KMS-11 (cell line): ENCODE data around the gene NDUFA7.
"Not testable (repeated sequence)": the region's sequence is repeated elsewhere in the genome, so short reads cannot be mapped to it uniquely, and the experiment has no call there.

Experiments used
- H2AFZ ChIP-seq: fragments of 200-600 bp; sonication (generic); 2 replicates; pipeline ENCODE4 v1.6.1; 2016; ENCODE audit warnings: antibody characterized with exemption, mixed run types, low read depth
- H3K27ac ChIP-seq: fragments of 200-600 bp; sonication (generic); 2 replicates; pipeline ENCODE4 v1.6.1; 2016; ENCODE audit warnings: mild to moderate bottlenecking, mixed run types
- H3K27me3 ChIP-seq: fragments of 200-600 bp; sonication (generic); 2 replicates; pipeline ENCODE4 v1.6.1; 2017; ENCODE audit warnings: mild to moderate bottlenecking, low read depth, mixed run types, moderate library complexity; ENCODE audit not compliant: insufficient read depth
- H3K36me3 ChIP-seq: fragments of 200-600 bp; sonication (generic); 2 replicates; pipeline ENCODE4 v1.6.1; 2017; ENCODE audit warnings: mild to moderate bottlenecking, mixed run types; ENCODE audit not compliant: insufficient read depth
- H3K4me1 ChIP-seq: fragments of 200-600 bp; sonication (generic); 2 replicates; pipeline ENCODE4 v1.6.1; 2016; ENCODE audit warnings: mild to moderate bottlenecking, low read depth, mixed run types; ENCODE audit not compliant: poor library complexity, severe bottlenecking
- H3K4me2 ChIP-seq: fragments of 200-600 bp; sonication (generic); 2 replicates; pipeline ENCODE4 v1.7.0; 2016; ENCODE audit warnings: mild to moderate bottlenecking, mixed run types
- H3K4me3 ChIP-seq: fragments of 200-600 bp; sonication (generic); IDR thresholded peaks from 2 replicates; pipeline ENCODE4 v1.6.1; 2017; ENCODE audit warnings: low read depth, low read length, mixed read lengths; ENCODE audit not compliant: insufficient read depth
- H3K79me2 ChIP-seq: fragments of 200-600 bp; sonication (generic); 2 replicates; pipeline ENCODE4 v1.6.1; 2016; ENCODE audit warnings: low read depth, mixed run types; ENCODE audit not compliant: insufficient read depth
- H3K9ac ChIP-seq: fragments of 200-600 bp; sonication (generic); 2 replicates; pipeline ENCODE4 v1.6.1; 2016; ENCODE audit warnings: mild to moderate bottlenecking, mixed run types
- H4K20me1 ChIP-seq: fragments of 200-600 bp; sonication (generic); 2 replicates; pipeline ENCODE4 v1.6.1; 2016; ENCODE audit warnings: mild to moderate bottlenecking, mixed run types; ENCODE audit not compliant: insufficient read depth
- TF ChIP-seq, protein P1 (sequence below): fragments of 200-600 bp; sonication (generic); conservative IDR thresholded peaks from 2 replicates; pipeline ENCODE4 v1.6.1; 2017; ENCODE audit warnings: low read depth, mild to moderate bottlenecking, antibody characterized with exemption, low read length, moderate library complexity, mixed read lengths

The NDUFA7 gene

DNA sequence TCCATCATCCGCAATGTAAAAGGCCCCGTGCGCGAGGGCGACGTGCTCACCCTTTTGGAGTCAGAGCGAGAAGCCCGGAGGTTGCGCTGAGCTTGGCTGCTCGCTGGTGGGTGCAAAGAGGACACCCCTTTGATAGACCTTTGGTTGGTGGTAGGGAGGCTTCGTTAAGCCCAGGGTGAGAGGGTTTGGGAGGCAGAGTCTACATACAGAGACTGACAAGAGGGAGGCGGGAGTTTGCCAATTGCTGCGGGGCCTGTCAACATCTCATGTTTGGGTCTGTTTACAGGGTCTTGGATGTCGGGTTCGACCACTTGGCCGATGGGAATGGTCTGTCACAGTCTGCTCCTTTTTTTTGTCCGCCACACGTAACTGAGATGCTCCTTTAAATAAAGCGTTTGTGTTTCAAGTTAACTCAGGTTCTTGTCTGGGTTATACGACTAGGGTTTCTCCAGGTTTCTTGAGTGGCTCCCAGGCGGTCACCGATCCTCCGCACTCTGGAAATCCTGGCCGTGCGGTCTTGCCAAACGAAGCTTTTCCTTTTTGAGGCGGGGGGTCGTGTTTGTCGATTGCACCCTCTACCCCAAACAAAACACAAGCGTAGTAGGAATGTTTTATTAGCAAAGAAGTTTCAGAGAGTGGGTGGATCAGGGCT, 937 bp upstream of the NDUFA7 start:
- no peaks in the 10 kb centered on the region for H4K20me1 ChIP-seq
- H3K9ac ChIP-seq: peak overlapping the region; percentile 90
- H3K4me2 ChIP-seq: peak overlapping the region; percentile 96
- peaks cover 6% of the 10 kb centered on the region; the same call in 1 of the 2 replicates for H3K36me3 ChIP-seq
- H2AFZ ChIP-seq: no peak overlapping the region
- peaks cover 40% of the 10 kb centered on the region for H3K79me2 ChIP-seq
- no peaks in the 10 kb centered on the region for H3K27me3 ChIP-seq
- TF ChIP-seq, protein P1, sequence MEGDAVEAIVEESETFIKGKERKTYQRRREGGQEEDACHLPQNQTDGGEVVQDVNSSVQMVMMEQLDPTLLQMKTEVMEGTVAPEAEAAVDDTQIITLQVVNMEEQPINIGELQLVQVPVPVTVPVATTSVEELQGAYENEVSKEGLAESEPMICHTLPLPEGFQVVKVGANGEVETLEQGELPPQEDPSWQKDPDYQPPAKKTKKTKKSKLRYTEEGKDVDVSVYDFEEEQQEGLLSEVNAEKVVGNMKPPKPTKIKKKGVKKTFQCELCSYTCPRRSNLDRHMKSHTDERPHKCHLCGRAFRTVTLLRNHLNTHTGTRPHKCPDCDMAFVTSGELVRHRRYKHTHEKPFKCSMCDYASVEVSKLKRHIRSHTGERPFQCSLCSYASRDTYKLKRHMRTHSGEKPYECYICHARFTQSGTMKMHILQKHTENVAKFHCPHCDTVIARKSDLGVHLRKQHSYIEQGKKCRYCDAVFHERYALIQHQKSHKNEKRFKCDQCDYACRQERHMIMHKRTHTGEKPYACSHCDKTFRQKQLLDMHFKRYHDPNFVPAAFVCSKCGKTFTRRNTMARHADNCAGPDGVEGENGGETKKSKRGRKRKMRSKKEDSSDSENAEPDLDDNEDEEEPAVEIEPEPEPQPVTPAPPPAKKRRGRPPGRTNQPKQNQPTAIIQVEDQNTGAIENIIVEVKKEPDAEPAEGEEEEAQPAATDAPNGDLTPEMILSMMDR: no peak
- H3K4me3 ChIP-seq: peak overlapping the region; percentile 74
- peak overlapping the region; percentile 75 for H3K27ac ChIP-seq
- H3K4me1 ChIP-seq: peaks cover 27% of the 10 kb centered on the region

DNA sequence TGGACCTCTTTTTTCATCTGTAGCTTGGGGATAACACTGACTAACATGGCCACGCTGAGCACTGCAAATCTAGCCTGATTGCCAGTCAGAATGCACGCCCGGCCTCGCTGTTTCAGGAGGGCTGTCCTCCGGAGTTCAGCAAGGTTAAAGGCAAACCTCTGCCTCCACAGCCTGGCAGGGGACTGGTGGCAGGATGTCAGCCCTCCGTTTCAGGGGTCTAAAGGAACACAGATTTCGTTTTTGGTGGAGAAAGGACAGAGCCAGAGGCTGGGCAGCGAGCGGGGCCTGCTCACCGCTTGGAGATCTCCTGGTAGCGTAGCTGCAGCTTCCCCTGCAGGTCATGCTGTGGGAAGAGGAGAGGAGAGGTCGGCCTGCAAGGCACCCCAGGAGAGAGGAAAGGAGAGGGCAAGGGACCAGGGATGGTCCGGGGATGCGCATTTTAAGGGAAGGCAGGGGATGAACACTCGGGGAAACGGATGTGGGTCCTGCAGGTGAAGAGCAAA, 560 bp downstream of the NDUFA7 start:
- peak overlapping the region; percentile 88 for H3K4me2 ChIP-seq
- TF ChIP-seq, protein P1: no peak
- no peak overlapping the region for H3K4me3 ChIP-seq
- no peaks in the 10 kb centered on the region for H4K20me1 ChIP-seq
- H3K36me3 ChIP-seq: peaks cover 6% of the 10 kb centered on the region; the same call in 1 of the 2 replicates
- H3K9ac ChIP-seq: peak overlapping the region; percentile 90
- peaks cover 40% of the 10 kb centered on the region for H3K79me2 ChIP-seq
- peak overlapping the region; percentile 39; the same call in 1 of the 2 replicates for H2AFZ ChIP-seq
- H3K4me1 ChIP-seq: peaks cover 27% of the 10 kb centered on the region
- H3K27ac ChIP-seq: peak overlapping the region; percentile 75
- H3K27me3 ChIP-seq: no peaks in the 10 kb centered on the region

DNA sequence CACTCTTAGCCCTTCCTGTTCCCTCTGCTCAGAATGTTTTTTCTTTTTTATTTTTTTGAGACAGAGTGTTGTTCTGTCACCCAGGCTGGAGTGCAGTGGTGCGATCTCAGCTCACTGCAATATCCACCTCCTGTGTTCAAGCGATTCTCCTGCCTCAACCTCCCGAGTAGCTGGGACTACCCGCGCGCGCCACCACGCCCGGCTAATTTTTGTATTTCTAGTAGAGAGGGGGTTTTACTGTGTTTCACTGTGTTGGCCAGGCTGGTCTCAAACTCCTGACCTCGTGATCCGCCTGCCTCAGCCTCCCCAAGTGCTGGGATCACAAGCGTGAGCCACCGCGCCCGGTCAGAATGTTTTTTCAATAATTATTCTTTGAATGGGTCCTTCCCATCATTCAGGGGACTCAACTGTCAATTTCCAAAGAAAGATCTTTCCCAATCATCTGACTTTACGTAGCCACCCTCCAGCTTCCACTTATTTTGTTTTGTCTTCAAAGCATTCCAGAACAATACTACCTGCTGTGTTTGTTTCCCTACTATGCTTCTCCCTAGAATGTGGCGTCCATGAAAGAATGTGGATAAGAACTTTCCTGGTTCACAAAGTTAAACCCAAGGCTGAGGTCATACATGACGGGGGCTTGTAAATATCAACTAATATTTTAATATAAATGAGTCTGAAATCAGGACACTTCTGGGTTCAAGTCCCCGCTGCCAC, 1.2 kb downstream of the NDUFA7 start:
- peaks cover 6% of the 10 kb centered on the region; the same call in 1 of the 2 replicates for H3K36me3 ChIP-seq
- no peaks in the 10 kb centered on the region for H3K27me3 ChIP-seq
- peak overlapping the region; percentile 88 for H3K4me2 ChIP-seq
- H3K4me3 ChIP-seq: no peak overlapping the region
- TF ChIP-seq, protein P1: no peak
- H3K4me1 ChIP-seq: peaks cover 27% of the 10 kb centered on the region
- peak overlapping the region; percentile 75 for H3K27ac ChIP-seq
- peaks cover 40% of the 10 kb centered on the region for H3K79me2 ChIP-seq
- H3K9ac ChIP-seq: peak overlapping the region; percentile 90; the same call in 1 of the 2 replicates
- no peaks in the 10 kb centered on the region for H4K20me1 ChIP-seq
- peak overlapping the region; percentile 39; the same call in 1 of the 2 replicates for H2AFZ ChIP-seq

DNA sequence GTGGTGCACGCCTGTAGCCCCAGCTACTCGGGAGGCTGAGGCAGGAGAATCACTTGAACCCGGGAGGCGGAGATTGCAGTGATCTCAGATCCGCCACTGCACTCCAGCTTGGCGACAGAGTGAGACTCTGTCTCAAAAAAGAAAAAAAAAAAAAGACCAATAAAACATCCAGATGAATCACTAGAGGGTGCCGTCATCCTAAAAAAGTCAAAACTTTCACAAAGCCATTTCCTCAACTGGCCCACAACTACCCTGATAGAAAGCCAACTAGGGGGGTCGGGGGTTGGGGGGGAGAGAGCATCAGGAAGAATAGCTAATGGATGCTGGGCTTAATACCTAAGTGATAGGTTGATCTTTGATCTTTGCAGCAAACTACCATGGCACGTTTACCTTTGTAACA, 2.3 kb downstream of the NDUFA7 start:
- H3K4me2 ChIP-seq: not testable (repeated sequence)
- H3K79me2 ChIP-seq: peaks cover 40% of the 10 kb centered on the region

More for the DNA sequence above, 2.3 kb downstream of the NDUFA7 start:
- H3K4me3 ChIP-seq, H3K9ac ChIP-seq, H3K27ac ChIP-seq, H3K27me3 ChIP-seq, H3K36me3 ChIP-seq, H4K20me1 ChIP-seq, H2AFZ ChIP-seq: not testable (repeated sequence)
- H3K4me1 ChIP-seq: peaks cover 24% of the 10 kb centered on the region
